DMS114 treated with DMSO at 0.1 percent for 48 hours (cell line): Measurements from ENCODE around the gene VSIG10.
"Not testable (repeated sequence)": the region's sequence is repeated elsewhere in the genome, so short reads cannot be mapped to it uniquely, and the experiment has no call there.

ENCODE experiments used
- DNase-seq: peaks from one replicate; lab custom pipeline; 2025; ENCODE audit not compliant: unreplicated experiment; lab: John Stamatoyannopoulos, UW

VSIG10 gene

DNA sequence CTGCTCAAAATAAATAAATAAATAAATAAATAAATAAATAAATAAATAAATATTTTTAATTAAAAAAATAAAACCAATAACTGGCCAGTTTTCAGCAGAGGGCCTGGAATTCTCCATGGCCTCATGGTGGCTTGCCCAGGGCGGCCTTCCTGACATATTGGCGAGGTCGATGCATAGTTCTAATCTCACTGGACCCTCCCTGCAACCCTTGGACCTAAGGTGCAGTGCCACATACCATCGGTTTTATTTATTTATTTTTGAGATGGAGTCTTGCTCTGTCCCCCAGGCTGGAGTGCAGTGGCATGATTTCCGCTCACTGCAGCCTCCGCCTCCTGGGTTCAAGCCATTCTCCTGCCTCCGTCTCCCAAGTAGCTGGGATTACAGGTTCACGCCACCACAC, 3.9 kb upstream of the VSIG10 start:
- no peak for DNase-seq

DNA sequence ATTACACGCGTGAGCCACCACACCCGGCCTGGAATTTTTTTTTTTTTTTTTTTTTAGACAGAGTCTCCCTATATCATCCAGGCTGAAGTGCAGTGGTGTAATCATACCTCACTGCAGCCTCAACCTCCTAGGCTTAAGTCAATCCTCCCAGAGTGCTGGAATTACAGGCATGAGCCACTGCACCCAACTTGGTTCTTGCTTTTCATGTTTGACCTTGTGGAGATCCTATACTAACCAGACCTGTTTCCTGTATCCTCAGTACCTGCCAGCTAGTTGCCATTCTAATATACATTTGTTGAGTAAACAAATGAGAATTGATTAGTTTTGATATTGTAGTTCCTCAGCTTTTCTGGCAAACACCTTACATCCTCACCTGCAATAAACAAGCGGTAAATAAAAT, 3.2 kb upstream of the VSIG10 start:
- DNase-seq = no peak

GRCh38 chr12:118103201-118103600, 610 bp downstream of the VSIG10 start:
- no peak for DNase-seq

GRCh38 chr12:118102609-118103008, 1.2 kb downstream of the VSIG10 start:
- DNase-seq = no peak

DNA sequence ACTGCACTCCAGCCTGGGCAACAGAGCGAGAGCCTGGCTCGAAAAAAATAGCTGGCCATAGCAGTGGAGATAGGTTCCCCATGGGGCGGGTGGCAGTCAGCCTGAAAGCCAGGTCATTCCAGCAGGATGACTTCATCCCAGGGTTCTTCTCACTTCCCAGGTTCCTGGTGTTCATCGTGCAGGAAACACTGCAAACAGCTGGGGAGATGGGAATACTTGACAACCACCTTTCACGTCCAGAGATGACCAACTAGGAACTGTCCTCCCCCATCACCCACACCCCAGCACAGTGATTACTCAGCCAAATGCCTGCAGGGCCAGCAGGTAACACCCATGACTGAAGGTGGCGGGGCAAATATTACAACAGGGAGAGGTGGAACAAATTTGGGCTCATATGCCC, 1.7 kb downstream of the VSIG10 start:
- DNase-seq = no peak

- DNase-seq = no peak
These were observed 2.8 kb downstream of the VSIG10 start for GRCh38 chr12:118101051-118101450.

DNA sequence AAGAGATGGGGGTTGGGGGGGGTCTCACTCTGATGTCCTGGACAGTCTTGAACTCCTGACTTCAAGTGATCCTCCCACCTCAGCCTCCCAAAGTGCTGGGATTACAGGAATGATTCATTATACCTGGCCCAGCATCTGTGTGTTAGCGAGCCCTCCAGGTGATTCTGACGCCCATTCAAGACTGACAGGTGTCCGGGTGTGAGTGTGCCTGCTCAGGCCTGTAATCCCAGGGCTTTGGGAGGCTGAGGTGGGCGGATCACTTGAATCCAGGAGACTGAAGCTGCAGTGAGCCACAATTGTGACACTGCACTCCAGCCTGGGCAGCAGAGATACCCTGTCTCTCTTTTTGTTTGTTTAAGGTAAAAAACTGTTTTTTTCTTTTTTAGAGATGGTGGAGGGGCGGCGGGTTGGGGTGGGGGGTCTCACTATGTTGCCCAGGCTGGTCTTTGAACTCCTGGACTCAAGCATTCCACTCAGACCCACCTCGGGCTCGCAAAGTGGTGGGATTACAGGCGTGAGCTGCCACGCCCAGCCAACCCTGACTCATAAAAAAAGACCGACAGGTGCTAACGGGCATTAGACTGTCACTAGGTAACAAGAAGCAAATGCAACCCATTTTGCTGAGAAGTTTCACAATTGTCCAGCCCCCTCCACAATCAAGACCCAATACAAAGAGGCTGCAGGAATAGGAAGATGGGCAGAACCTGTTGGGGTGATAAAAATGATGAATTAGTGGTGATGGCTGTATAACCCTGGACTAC, 4.7 kb downstream of the VSIG10 start:
- no peak for DNase-seq

GRCh38 chr12:118098401-118098800, 5.4 kb downstream of the VSIG10 start:
- DNase-seq = no peak

DNA sequence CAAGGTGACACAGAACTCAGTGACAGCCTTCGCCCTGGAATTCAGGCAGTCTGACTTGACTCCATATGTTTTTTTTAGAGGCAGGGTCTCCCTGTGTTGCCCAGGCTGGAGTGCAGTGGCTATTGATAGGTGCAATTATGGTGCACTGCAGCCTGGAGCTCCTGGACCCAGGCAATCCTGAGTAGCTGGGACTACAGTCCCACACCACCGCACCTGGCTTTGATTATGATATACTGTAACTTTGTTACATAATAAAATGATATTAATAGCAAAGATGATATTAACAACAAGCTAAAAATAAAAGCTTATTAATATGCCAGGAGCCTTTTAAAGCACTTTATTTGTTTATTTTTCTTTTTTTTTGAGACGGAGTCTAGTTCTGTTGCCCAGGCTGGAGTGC, 9.8 kb downstream of the VSIG10 start:
- DNase-seq = no peak

DNA sequence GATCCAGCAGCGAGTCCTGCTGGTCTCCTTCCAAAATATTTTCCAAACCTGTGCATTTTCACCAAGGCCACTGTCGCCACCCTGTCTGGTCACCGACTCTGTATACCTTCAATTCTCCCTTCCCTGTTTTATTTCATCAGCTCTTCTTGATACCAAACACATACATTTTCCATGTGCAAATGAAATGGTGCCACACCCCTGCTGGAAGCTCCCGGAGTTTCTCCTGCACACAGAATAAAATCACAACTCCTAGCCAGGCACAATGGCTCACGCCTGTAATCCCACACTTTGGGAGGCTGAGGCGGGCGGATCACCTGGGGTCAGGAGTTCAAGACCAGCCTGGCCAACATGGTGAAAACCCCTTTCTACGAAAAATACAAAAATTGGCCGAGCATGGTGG, 14.0 kb downstream of the VSIG10 start:
- DNase-seq = no peak

GRCh38 chr12:118082161-118082560, 21.6 kb downstream of the VSIG10 start:
- DNase-seq = no peak

- DNase-seq = not testable (repeated sequence)
These were observed 22.3 kb downstream of the VSIG10 start for GRCh38 chr12:118081521-118081920.

- DNase-seq = no peak
These were observed 30.0 kb downstream of the VSIG10 start for GRCh38 chr12:118073768-118074167.

DNA sequence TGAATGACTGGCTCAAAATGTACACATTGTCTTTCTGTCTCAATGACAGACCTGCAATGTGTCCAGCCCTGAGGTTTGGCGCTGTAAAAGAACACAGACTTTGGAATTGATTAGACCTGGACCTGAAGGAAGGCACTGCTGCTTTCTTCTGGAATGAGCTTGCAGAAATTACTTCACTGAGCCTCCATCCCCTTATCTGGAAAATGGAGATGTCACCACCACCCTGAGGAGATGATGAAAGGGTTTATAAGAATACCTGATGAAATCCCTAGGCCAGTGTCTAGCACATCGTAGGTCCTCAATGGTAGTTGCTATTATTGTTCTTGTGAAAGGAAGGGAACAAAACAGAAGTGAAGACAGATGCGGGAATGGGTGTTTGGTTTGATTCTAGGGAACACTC, 33.2 kb downstream of the VSIG10 start:
- DNase-seq = no peak

GRCh38 chr12:118068445-118068844, 35.4 kb downstream of the VSIG10 start:
- no peak for DNase-seq

DNA sequence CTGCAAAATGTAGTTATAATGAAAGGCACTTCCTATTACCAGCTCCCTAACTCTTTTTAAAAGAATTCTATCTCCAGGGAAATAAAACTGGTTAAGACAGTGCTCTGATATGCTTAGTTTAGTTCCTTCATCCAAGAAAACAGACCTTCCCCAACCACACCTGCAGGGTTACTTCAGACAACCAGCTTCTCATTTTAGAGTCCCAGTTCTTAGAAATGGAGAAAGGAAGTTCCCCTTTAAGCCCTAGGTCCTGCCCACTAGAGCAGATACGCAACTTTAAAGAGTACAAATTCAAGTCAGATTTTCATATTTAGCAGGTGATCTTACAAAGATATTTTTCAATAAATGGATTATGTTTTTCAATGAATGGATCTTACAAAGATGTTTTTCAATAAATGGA, 38.4 kb downstream of the VSIG10 start:
- DNase-seq = no peak

DNA sequence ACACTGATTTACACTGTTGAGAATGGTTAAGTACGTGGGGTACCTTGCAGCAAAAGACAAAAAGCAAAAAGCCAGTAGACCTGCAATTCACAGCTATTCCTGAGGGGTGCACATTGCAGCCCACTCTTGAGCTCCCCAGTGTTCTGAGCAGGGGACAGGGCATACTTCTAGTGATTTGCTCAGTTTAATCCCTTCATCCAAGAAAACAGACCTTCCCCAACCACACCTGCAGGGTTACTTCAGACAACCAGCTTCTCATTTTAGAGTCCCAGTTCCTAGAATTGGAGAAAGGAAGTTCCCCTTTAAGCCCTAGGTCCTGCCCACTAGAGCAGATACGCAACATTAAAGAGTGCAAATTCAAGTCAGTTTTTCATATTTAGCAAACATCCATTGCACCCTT, 39.2 kb downstream of the VSIG10 start:
- DNase-seq = peak; percentile 23

DNA sequence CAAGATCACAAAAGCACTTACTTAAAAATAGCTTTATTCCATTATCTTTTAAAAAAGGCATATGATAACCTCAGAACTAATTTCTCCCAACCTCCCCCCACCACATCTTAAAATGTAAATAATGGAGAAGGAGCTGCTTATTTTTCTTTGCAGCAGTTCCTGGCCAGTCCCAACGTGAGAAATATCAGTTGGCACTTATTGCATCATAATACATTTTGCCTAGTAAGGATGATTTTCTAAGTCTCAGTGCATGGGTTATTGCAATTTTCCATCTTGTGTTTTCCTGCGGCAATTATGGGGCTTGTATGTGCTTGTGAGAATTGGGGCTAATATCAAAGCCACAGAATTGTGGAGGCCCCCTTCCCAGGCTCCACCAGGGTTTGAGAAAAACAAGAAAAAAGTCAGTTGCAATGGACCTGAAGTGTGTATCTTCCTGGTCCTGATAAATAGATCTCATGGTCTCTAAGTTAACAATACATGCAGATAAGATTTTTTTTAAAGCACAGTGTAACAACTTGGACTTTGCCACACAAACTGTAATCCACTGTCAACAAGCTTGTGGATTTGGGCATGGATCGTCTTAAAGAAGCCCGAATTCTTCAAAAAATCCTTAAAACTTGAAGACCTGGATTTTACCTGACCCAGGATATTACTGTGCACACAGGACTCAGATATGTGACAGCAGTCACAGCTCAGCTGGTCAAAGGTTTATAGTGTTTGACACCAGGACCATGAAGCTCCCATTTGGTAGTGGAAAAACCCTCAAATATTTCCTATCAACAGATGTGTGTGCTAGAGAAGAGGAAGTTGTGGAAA, 40.0 kb downstream of the VSIG10 start:
- DNase-seq = no peak

DNA sequence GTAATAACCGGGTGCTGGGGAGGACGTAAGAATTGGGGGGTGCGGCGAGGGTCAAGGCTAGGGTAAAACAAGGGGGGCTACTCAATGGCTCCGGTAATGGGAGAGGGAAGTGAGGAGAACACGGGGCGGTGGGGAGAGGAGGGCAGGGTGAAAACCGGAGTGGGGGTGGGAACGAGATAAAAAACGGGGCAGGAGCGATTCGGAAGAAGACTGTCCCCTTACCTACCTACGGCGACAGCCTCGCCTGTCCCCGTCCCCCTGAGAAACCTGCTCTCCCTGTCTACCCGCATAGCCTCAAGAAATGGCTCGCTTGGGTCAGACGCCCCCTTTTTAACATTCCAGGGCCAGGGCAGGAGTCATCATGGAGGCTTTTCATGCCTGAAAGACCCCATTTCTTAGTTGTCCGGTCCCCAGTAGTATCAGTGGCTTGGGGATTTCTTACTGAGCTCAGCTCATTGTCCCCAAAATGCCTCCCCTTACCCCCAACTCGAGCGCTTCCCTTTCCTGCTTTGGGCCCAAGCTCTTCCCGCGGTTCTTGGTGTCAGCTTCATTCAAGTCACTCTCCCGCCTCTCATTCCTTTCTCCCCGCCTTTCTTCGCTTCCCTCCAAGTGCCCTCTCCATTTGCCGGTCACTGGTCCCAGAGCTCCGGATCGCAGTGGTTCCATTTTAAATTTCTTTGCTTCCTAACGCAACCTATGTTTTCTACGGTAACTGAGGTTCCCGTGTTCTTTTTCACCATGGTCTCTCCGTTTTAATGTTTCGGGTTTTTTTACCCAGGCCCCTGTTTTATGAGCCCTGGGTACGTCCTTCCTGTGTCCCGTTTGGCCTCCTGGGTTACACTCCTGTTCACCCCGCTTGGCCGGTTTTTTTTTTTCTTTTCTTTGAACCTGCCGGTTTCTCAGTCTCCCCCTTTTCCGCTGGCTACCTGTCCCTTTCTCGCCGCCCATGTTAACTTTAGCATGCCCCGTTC, 41.7 kb downstream of the VSIG10 start:
- peak; percentile 65 for DNase-seq

GRCh38 chr12:118061011-118061872, 42.6 kb downstream of the VSIG10 start, which contains the start of gene WSB2:
WSB2 (minus strand) TSS chr12:118061179; CDS start chr12:118061048, 131 bp downstream.
- DNase-seq = no peak
